Smooth muscle cell (in vitro differentiated cells): Measurements from ENCODE around the gene RBBP9. TPM values are rescaled to one million over a fixed set of nuclear protein-coding genes. Genes with fewer than 3 reads are reported as not detected.

ENCODE experiments used
- DNase-seq: peaks from one replicate; lab custom pipeline; 2025; ENCODE audit not compliant: unreplicated experiment; lab: John Stamatoyannopoulos, UW
- H2AFZ ChIP-seq: fragments of 200-600 bp; sonication (generic); 2 replicates; pipeline ENCODE4 v1.6.0; 2016; ENCODE audit warnings: antibody characterized with exemption, low read depth, mild to moderate bottlenecking
- H3F3A ChIP-seq: fragments of 200-600 bp; sonication (generic); 2 replicates; pipeline ENCODE4 v1.6.0; 2017; ENCODE audit warnings: antibody characterized with exemption, low read depth
- H3K27ac ChIP-seq: fragments of 200-600 bp; sonication (generic); 2 replicates; pipeline ENCODE4 v1.5.1; 2016; ENCODE audit warnings: low read depth, mild to moderate bottlenecking
- H3K27me3 ChIP-seq: fragments of 200-600 bp; sonication (generic); 2 replicates; pipeline ENCODE4 v1.6.1; 2016; ENCODE audit warnings: low read depth, mild to moderate bottlenecking
- H3K36me3 ChIP-seq: fragments of 200-600 bp; sonication (generic); 2 replicates; pipeline ENCODE4 v1.5.1; 2016; ENCODE audit warnings: low read depth
- H3K4me1 ChIP-seq: fragments of 200-600 bp; sonication (generic); 2 replicates; pipeline ENCODE4 v1.5.1; 2016; ENCODE audit warnings: low read depth
- H3K4me2 ChIP-seq: fragments of 200-600 bp; sonication (generic); 2 replicates; pipeline ENCODE4 v1.6.0; 2016; ENCODE audit warnings: mild to moderate bottlenecking
- H3K4me3 ChIP-seq: fragments of 200-600 bp; sonication (generic); 2 replicates; pipeline ENCODE4 v1.5.1; 2016; ENCODE audit warnings: mild to moderate bottlenecking
- H3K79me2 ChIP-seq: fragments of 200-600 bp; sonication (generic); 2 replicates; pipeline ENCODE4 v1.6.0; 2016; ENCODE audit warnings: low read depth, mild to moderate bottlenecking
- H3K9ac ChIP-seq: fragments of 200-600 bp; sonication (generic); 2 replicates; pipeline ENCODE4 v1.6.0; 2016; ENCODE audit warnings: low read depth
- H3K9me3 ChIP-seq: fragments of 200-600 bp; sonication (generic); replicated peaks from 2 replicates; pipeline ENCODE4 v1.5.1; 2016; ENCODE audit warnings: low read depth
- H4K20me1 ChIP-seq: fragments of 200-600 bp; sonication (generic); 2 replicates; pipeline ENCODE4 v1.6.0; 2016; ENCODE audit warnings: low read depth
- CTCF ChIP-seq: fragments of 200-600 bp; sonication (generic); IDR thresholded peaks from 2 replicates; pipeline ENCODE4 v1.5.1; 2017; ENCODE audit warnings: borderline replicate concordance, mild to moderate bottlenecking, antibody characterized with exemption; ENCODE audit not compliant: insufficient read depth, poor library complexity, severe bottlenecking
- WGBS: methylation state at CpG from one replicate; pipeline ENCODE4 v1.1.7; 2016; ENCODE audit warnings: low lambda C conversion rate; 5-methylcytosine and 5-hydroxymethylcytosine counted together
- polyA plus RNA-seq: library from polyadenylated mRNA; unstranded; fragments of >200 nt; fragmentation: Nextera tagmentation; extraction: Ambion mirVana; gene quantifications from 2 replicates; pipeline ENCODE4 v1.2.1, GENCODE V29; 2016
- total RNA-seq: library from RNA; depleted of rRNA; stranded (reverse); fragments of >200 nt; gene quantifications from 2 replicates; pipeline ENCODE4 v1.2.3, GENCODE V29; 2014

The RBBP9 gene
- total and polyA plus RNA-seq, 2 experiments from 2014 or later, result 4.2 to 29.8 TPM

- no peaks in the 10 kb centered on the region for H4K20me1 ChIP-seq
- WGBS, result 1% methylated on average over 15 of the region's 15 CpGs
Measured at GRCh38 chr20:18466574-18466893, 30.5 kb downstream of the RBBP9 start.

GRCh38 chr20:18465536-18466200, 31.4 kb downstream of the RBBP9 start:
- no peak overlapping the region for H3K27ac ChIP-seq
- H3K36me3 ChIP-seq, result no peaks in the 10 kb centered on the region
- no peaks in the 10 kb centered on the region for H3K27me3 ChIP-seq
- peak overlapping the region; percentile 97 for H3K4me2 ChIP-seq
- peaks cover 30% of the 10 kb centered on the region for H3K79me2 ChIP-seq
- WGBS, result 59% methylated on average over 6 of the region's 6 CpGs
- DNase-seq, result no peak
- no peak for TF ChIP-seq CTCF
- no peaks in the 10 kb centered on the region for H3K9me3 ChIP-seq
- H3K9ac ChIP-seq, result no peak overlapping the region
- H3F3A ChIP-seq, result no peaks in the 10 kb centered on the region
- peaks cover 13% of the 10 kb centered on the region for H3K4me1 ChIP-seq
- H2AFZ ChIP-seq, result peak overlapping the region; percentile 92
- peak overlapping the region; percentile 86 for H3K4me3 ChIP-seq
- no peaks in the 10 kb centered on the region for H4K20me1 ChIP-seq

More at GRCh38 chr20:18466574-18466893, 30.5 kb downstream of the RBBP9 start:
- no peaks in the 10 kb centered on the region for H3F3A ChIP-seq
- peaks cover 13% of the 10 kb centered on the region for H3K4me1 ChIP-seq
- H3K4me3 ChIP-seq, result peak overlapping the region; percentile 86
- no peaks in the 10 kb centered on the region for H3K27me3 ChIP-seq
- peak overlapping the region; percentile 92 for H2AFZ ChIP-seq
- no peaks in the 10 kb centered on the region for H3K9me3 ChIP-seq
- no peaks in the 10 kb centered on the region for H3K36me3 ChIP-seq
- peaks cover 30% of the 10 kb centered on the region for H3K79me2 ChIP-seq
- H3K27ac ChIP-seq, result no peak overlapping the region
- H3K9ac ChIP-seq, result peak overlapping the region; percentile 11
- peak overlapping the region; percentile 97 for H3K4me2 ChIP-seq
- DNase-seq, result no peak
- TF ChIP-seq CTCF, result no peak

DNA sequence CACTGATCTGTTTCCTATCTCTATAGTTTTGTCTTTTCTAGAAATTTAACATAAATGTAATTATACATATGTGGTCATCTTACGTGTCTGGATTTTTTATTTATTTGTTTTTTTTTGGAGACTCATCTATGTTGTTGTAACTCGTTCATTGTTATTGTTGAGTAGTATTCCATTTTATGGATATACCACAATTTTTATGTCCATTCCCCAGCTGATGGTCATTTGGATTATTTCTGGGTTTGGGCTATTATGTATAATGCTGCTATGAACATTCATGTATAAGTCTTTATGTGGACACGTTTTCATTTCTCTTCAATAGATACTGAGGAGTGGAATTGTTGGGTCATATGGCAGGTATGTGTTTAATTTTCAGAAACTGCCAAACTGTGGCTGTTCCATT, 40.4 kb downstream of the RBBP9 start:
- Histone ChIP-seq H3K36me3 (no peaks in the 10 kb centered on the region), H3K4me1 (no peaks in the 10 kb centered on the region), H3K9ac (no peak overlapping the region), H3K9me3 (no peaks in the 10 kb centered on the region), H4K20me1 (no peaks in the 10 kb centered on the region), H3K27me3 (no peaks in the 10 kb centered on the region), H3K27ac (no peak overlapping the region), H3K4me2 (no peak overlapping the region), H3K4me3 (no peak overlapping the region), H3K79me2 (no peaks in the 10 kb centered on the region), H3F3A (no peaks in the 10 kb centered on the region), H2AFZ (no peak overlapping the region)
- DNase-seq, result no peak
- TF ChIP-seq CTCF, result no peak
- 96% methylated on average over 3 of the region's 3 CpGs for WGBS

- Histone ChIP-seq H3K27me3 (no peaks in the 10 kb centered on the region), H3K4me2 (no peak overlapping the region), H3K36me3 (no peaks in the 10 kb centered on the region), H3F3A (no peaks in the 10 kb centered on the region), H3K4me1 (no peaks in the 10 kb centered on the region), H3K9ac (no peak overlapping the region), H4K20me1 (no peaks in the 10 kb centered on the region), H3K27ac (no peak overlapping the region), H3K9me3 (no peaks in the 10 kb centered on the region), H3K4me3 (no peak overlapping the region), H2AFZ (no peak overlapping the region), H3K79me2 (no peaks in the 10 kb centered on the region)
- no peak for DNase-seq
- WGBS, result 73% methylated on average over 4 of the region's 4 CpGs
- TF ChIP-seq CTCF, result no peak
Measured at GRCh38 chr20:18443886-18444285, 53.1 kb downstream of the RBBP9 start.
